Measurements from ENCODE around the gene B4GALT3. TPM values are rescaled to one million over a fixed set of nuclear protein-coding genes. Genes with fewer than 3 reads are reported as not detected.

B4GALT3 gene
- total and polyA plus RNA-seq, 2 donors = 15.3 to 21.5 TPM

GRCh38 chr1:161217831-161218230, 40.5 kb upstream of the B4GALT3 start:
- no peaks in the 10 kb centered on the region for H3K36me3 ChIP-seq (ENCODE audit: insufficient read depth)
- H3K4me3 ChIP-seq (ENCODE audit: low read depth, low read length) = no peak overlapping the region
- H3K27ac ChIP-seq (ENCODE audit: low read depth) = no peak overlapping the region
- WGBS = 58% methylated on average over 6 of the region's 6 CpGs
- H3K4me1 ChIP-seq (ENCODE audit: insufficient read depth) = no peaks in the 10 kb centered on the region
- DNase-seq (ENCODE audit: extremely low spot score) = no peak

- no peak overlapping the region for H3K27ac ChIP-seq (ENCODE audit: low read depth)
- no peaks in the 10 kb centered on the region for H3K36me3 ChIP-seq (ENCODE audit: insufficient read depth)
- H3K4me1 ChIP-seq (ENCODE audit: insufficient read depth) = no peaks in the 10 kb centered on the region
- 58% methylated on average over 7 of the region's 7 CpGs for WGBS
- no peak for DNase-seq (ENCODE audit: extremely low spot score)
- H3K4me3 ChIP-seq (ENCODE audit: low read depth, low read length) = no peak overlapping the region
These were observed 39.8 kb upstream of the B4GALT3 start for GRCh38 chr1:161216945-161217712.

- peaks cover 3% of the 10 kb centered on the region for H3K36me3 ChIP-seq (ENCODE audit: insufficient read depth)
- H3K4me1 ChIP-seq (ENCODE audit: insufficient read depth) = no peaks in the 10 kb centered on the region
- DNase-seq (ENCODE audit: extremely low spot score) = no peak
- no peak within 1 kb of the TSS for H3K4me3 ChIP-seq (ENCODE audit: low read depth, low read length)
- WGBS = 78% methylated on average over 10 of the region's 10 CpGs
- H3K27ac ChIP-seq (ENCODE audit: low read depth) = no peak within 1 kb of the TSS
These were observed 37.8 kb upstream of the B4GALT3 start, which contains the start of gene FCER1G for GRCh38 chr1:161215076-161215475. Gene FCER1G (plus strand): TSS chr1:161215295. CDS start chr1:161215322, 27 bp downstream.

- Histone ChIP-seq H3K4me3 (ENCODE audit: low read depth, low read length) (no peak overlapping the region), H3K27ac (ENCODE audit: low read depth) (no peak overlapping the region), H3K4me1 (ENCODE audit: insufficient read depth) (no peaks in the 10 kb centered on the region), H3K36me3 (ENCODE audit: insufficient read depth) (peaks cover 4% of the 10 kb centered on the region)
- DNase-seq (ENCODE audit: extremely low spot score) = no peak
- 87% methylated on average over 9 of the region's 9 CpGs for WGBS
These were observed 37.1 kb upstream of the B4GALT3 start for GRCh38 chr1:161214369-161214768.

GRCh38 chr1:161209790-161210409, 32.6 kb upstream of the B4GALT3 start:
- no peak overlapping the region for H3K4me3 ChIP-seq (ENCODE audit: low read depth, low read length)
- peaks cover 7% of the 10 kb centered on the region for H3K36me3 ChIP-seq (ENCODE audit: insufficient read depth)
- no peak overlapping the region for H3K27ac ChIP-seq (ENCODE audit: low read depth)
- DNase-seq (ENCODE audit: extremely low spot score) = no peak
- H3K4me1 ChIP-seq (ENCODE audit: insufficient read depth) = no peaks in the 10 kb centered on the region
- 41% methylated on average over 11 of the region's 11 CpGs for WGBS

GRCh38 chr1:161207173-161207572, 29.9 kb upstream of the B4GALT3 start:
- peaks cover 7% of the 10 kb centered on the region for H3K36me3 ChIP-seq (ENCODE audit: insufficient read depth)
- DNase-seq (ENCODE audit: extremely low spot score) = no peak
- 55% methylated on average over 8 of the region's 8 CpGs for WGBS
- H3K4me1 ChIP-seq (ENCODE audit: insufficient read depth) = peaks cover 2% of the 10 kb centered on the region
- peak overlapping the region; percentile 27 for H3K27ac ChIP-seq (ENCODE audit: low read depth)
- H3K4me3 ChIP-seq (ENCODE audit: low read depth, low read length) = no peak overlapping the region

- WGBS = 71% methylated on average over 12 of the region's 12 CpGs
- peak overlapping the region; percentile 53 for H3K27ac ChIP-seq (ENCODE audit: low read depth)
- DNase-seq (ENCODE audit: extremely low spot score) = no peak
- H3K4me3 ChIP-seq (ENCODE audit: low read depth, low read length) = no peak overlapping the region
- H3K36me3 ChIP-seq (ENCODE audit: insufficient read depth) = peaks cover 7% of the 10 kb centered on the region
- peaks cover 2% of the 10 kb centered on the region for H3K4me1 ChIP-seq (ENCODE audit: insufficient read depth)
These were observed 29.3 kb upstream of the B4GALT3 start for GRCh38 chr1:161206411-161207140.

GRCh38 chr1:161201836-161202712, 24.8 kb upstream of the B4GALT3 start, which contains the start of gene NDUFS2:
Gene NDUFS2 (plus strand): TSS chr1:161202367. CDS start chr1:161202386, 19 bp downstream.
- Histone ChIP-seq H3K4me1 (ENCODE audit: insufficient read depth) (peaks cover 2% of the 10 kb centered on the region), H3K36me3 (ENCODE audit: insufficient read depth) (peaks cover 3% of the 10 kb centered on the region), H3K4me3 (ENCODE audit: low read depth, low read length) (peak within 1 kb of the TSS; percentile 65), H3K27ac (ENCODE audit: low read depth) (peak within 1 kb of the TSS; percentile 90)
- 2% methylated on average over 53 of the region's 53 CpGs for WGBS
- DNase-seq (ENCODE audit: extremely low spot score) = peak; percentile 99

- Histone ChIP-seq H3K4me1 (ENCODE audit: insufficient read depth) (peaks cover 2% of the 10 kb centered on the region), H3K36me3 (ENCODE audit: insufficient read depth) (no peaks in the 10 kb centered on the region), H3K4me3 (ENCODE audit: low read depth, low read length) (peak overlapping the region; percentile 34), H3K27ac (ENCODE audit: low read depth) (peak overlapping the region; percentile 90)
- DNase-seq (ENCODE audit: extremely low spot score) = no peak
- WGBS = 18% methylated on average over 13 of the region's 13 CpGs
These were observed 23.9 kb upstream of the B4GALT3 start for GRCh38 chr1:161200992-161201835.

GRCh38 chr1:161200421-161200991, 23.2 kb upstream of the B4GALT3 start:
- no peak for DNase-seq (ENCODE audit: extremely low spot score)
- no peak overlapping the region for H3K4me3 ChIP-seq (ENCODE audit: low read depth, low read length)
- H3K36me3 ChIP-seq (ENCODE audit: insufficient read depth) = no peaks in the 10 kb centered on the region
- H3K4me1 ChIP-seq (ENCODE audit: insufficient read depth) = peaks cover 2% of the 10 kb centered on the region
- H3K27ac ChIP-seq (ENCODE audit: low read depth) = peak overlapping the region; percentile 90
- WGBS = 66% methylated on average over 5 of the region's 5 CpGs

GRCh38 chr1:161199506-161200139, 22.3 kb upstream of the B4GALT3 start:
- 44% methylated on average over 5 of the region's 5 CpGs for WGBS
- DNase-seq (ENCODE audit: extremely low spot score) = no peak
- Histone ChIP-seq H3K4me3 (ENCODE audit: low read depth, low read length) (no peak overlapping the region), H3K27ac (ENCODE audit: low read depth) (peak overlapping the region; percentile 55), H3K36me3 (ENCODE audit: insufficient read depth) (no peaks in the 10 kb centered on the region), H3K4me1 (ENCODE audit: insufficient read depth) (peaks cover 2% of the 10 kb centered on the region)
